Panc1 (cell line): ENCODE measurements around the gene RAC2. TPM values are rescaled to one million over a fixed set of nuclear protein-coding genes. Genes with fewer than 3 reads are reported as not detected.

Experiments used
- ATAC-seq: fragments of 200-7000 bp; cut with Tn5 transposase; 2 replicates; pipeline ENCODE4 v1.9.1; 2020; ENCODE audit warnings: mild to moderate bottlenecking, moderate library complexity
- BruUV-seq: library from RNA; stranded (reverse); fragments of 400-500 nt; replicated peaks from 2 replicates; lab custom pipeline; 2021; lab: Mats Ljungman, UMichigan
- CTCF ChIA-PET: fragments of 300-600 bp; sonication (Branson Sonifier 250); formaldehyde crosslinking; loops from one replicate; lab custom pipeline; 2022; ENCODE audit warnings: antibody characterized with exemption; lab: Charles Lee
- POLR2A ChIA-PET: fragments of 300-600 bp; sonication (Branson Sonifier 250); formaldehyde crosslinking; loops from one replicate; lab custom pipeline; 2022; ENCODE audit warnings: antibody characterized with exemption; lab: Charles Lee
- DNase-seq: peaks from one replicate; pipeline ENCODE4 v3.0.0-alpha.2; 2010; ENCODE audit warnings: low read depth, low spot score
- H3K27ac ChIP-seq: 2 replicates; pipeline ENCODE4 v1.5.1; 2011; ENCODE audit warnings: mild to moderate bottlenecking, low read length, inconsistent platforms
- H3K27me3 ChIP-seq: fragments of 200-500 bp; sonication (Bioruptor generic); 2 replicates; pipeline ENCODE4 v1.6.0; 2014; ENCODE audit warnings: low read length, inconsistent platforms; ENCODE audit not compliant: control insufficient read depth, insufficient read depth
- H3K36me3 ChIP-seq: fragments of 200-500 bp; sonication (Bioruptor generic); 2 replicates; pipeline ENCODE4 v1.5.1; 2014; ENCODE audit warnings: inconsistent platforms, mild to moderate bottlenecking, low read length, moderate library complexity; ENCODE audit not compliant: control insufficient read depth, insufficient read depth
- H3K4me1 ChIP-seq: 2 replicates; pipeline ENCODE4 v1.5.1; 2011; ENCODE audit warnings: inconsistent platforms, mild to moderate bottlenecking, low read length, moderate library complexity; ENCODE audit not compliant: control insufficient read depth, insufficient read depth
- H3K4me3 ChIP-seq, 2 experiments: 2 replicates each; pipeline ENCODE4 v1.5.1; 2011 to 2012; ENCODE audit warnings: low read depth in 2 of 2, low read length in 2 of 2, mild to moderate bottlenecking in 2 of 2, inconsistent platforms in 1 of 2, moderate library complexity in 1 of 2
- H3K9me3 ChIP-seq: fragments of 200-500 bp; sonication (Bioruptor generic); 2 replicates; pipeline ENCODE4 v1.5.1; 2014; ENCODE audit warnings: low read depth, mild to moderate bottlenecking, inconsistent platforms, low read length, moderate library complexity; ENCODE audit not compliant: control insufficient read depth, insufficient read depth
- CTCF ChIP-seq: fragments of 450-650 bp; IDR thresholded peaks from 2 replicates; pipeline ENCODE4 v1.5.1; 2017; ENCODE audit warnings: mild to moderate bottlenecking
- POLR2AphosphoS5 ChIP-seq: IDR thresholded peaks from 2 replicates; pipeline ENCODE4 v1.6.1; 2012; ENCODE audit warnings: mild to moderate bottlenecking, low read depth, low read length, moderate library complexity
- REST ChIP-seq, 2 experiments: IDR thresholded peaks; 2 replicates each; pipeline ENCODE4 v1.6.1; 2011 to 2012; ENCODE audit warnings: low read depth in 2 of 2, control low read depth in 1 of 2, low read length in 1 of 2, mild to moderate bottlenecking in 1 of 2, moderate library complexity in 1 of 2; ENCODE audit not compliant: insufficient read depth in 1 of 2
- SIN3A ChIP-seq: IDR thresholded peaks from 2 replicates; pipeline ENCODE4 v1.6.1; 2012; ENCODE audit warnings: low read depth, mild to moderate bottlenecking, low read length, moderate library complexity, borderline replicate concordance; ENCODE audit not compliant: insufficient read depth
- TCF7L2 ChIP-seq: IDR thresholded peaks from 2 replicates; pipeline ENCODE4 v1.6.1; 2011; ENCODE audit warnings: mild to moderate bottlenecking, low read depth, low read length, inconsistent platforms
- in situ Hi-C: cut with HindIII; loops from 2 replicates; pipeline ENCODE4 v1.10.0; 2016; ENCODE audit warnings: low sequenced_read_pairs, low pct_unique_long_range_greater_than_20kb
- intact Hi-C: fragments of 100-400 bp; cut with micrococcal nuclease; formaldehyde crosslinking; loops from one replicate; pipeline ENCODE4 v1.10.0; 2022; ENCODE audit not compliant: unreplicated experiment
- total RNA-seq: library from RNA; stranded (reverse); gene quantifications from one replicate; pipeline ENCODE4 v1.2.1, GENCODE V29; 2021; ENCODE audit not compliant: unreplicated experiment

The RAC2 gene
- total RNA-seq, 1 experiment from 2014 or later, result 1.5 TPM

- no TSS peak for BruUV-seq
- in situ Hi-C loops, result no loop called here
- no peak for ATAC-seq
- ChIA-PET POLR2A (no interaction called here), CTCF (no interaction called here)
- TF ChIP-seq CTCF, result no peak
- no peak for TF ChIP-seq TCF7L2
- no peak for TF ChIP-seq SIN3A
- no peak for TF ChIP-seq REST (IDR thresholded peaks at IDR 0.05; ENCODE audit: insufficient read depth in 1 of 2, low read depth in 2 of 2, low read length in 1 of 2)
- TF ChIP-seq POLR2AphosphoS5, result no peak
- peaks cover 21% of the 10 kb centered on the region for H3K4me1 ChIP-seq
- DNase-seq, result no peak
- H3K27me3 ChIP-seq, result no peaks in the 10 kb centered on the region
- no peaks in the 10 kb centered on the region for H3K9me3 ChIP-seq
- no peaks in the 10 kb centered on the region for H3K36me3 ChIP-seq
- no peak overlapping the region for H3K27ac ChIP-seq
- intact Hi-C loops, result no loop called here
- H3K4me3 ChIP-seq, result no peak overlapping the region
Observed at GRCh38 chr22:37226514-37226913, 17.6 kb downstream of the RAC2 start.

GRCh38 chr22:37226087-37226486 is 18.0 kb downstream of the RAC2 start:
- in situ Hi-C loops, result no loop called here
- CTCF ChIA-PET, result interaction anchor here (0.6 kb wide), 1 partner anchor 23 kb away, joined by 4 read pairs; no protein-coding TSS in a partner anchor

More at GRCh38 chr22:37226087-37226486, 18.0 kb downstream of the RAC2 start:
- POLR2A ChIA-PET, result no interaction called here
- Histone ChIP-seq H3K27ac (no peak overlapping the region), H3K4me1 (peaks cover 21% of the 10 kb centered on the region), H3K9me3 (no peaks in the 10 kb centered on the region), H3K4me3 (no peak overlapping the region), H3K36me3 (no peaks in the 10 kb centered on the region), H3K27me3 (no peaks in the 10 kb centered on the region)
- no peak for DNase-seq
- TF ChIP-seq POLR2AphosphoS5 (no peak), REST (IDR thresholded peaks at IDR 0.05; ENCODE audit: insufficient read depth in 1 of 2, low read depth in 2 of 2, low read length in 1 of 2) (no peak), TCF7L2 (no peak), SIN3A (no peak), CTCF (no peak)
- no TSS peak for BruUV-seq
- intact Hi-C loops, result no loop called here
- no peak for ATAC-seq
